ENCODE data around the gene PCDH9. TPM values are rescaled to one million over a fixed set of nuclear protein-coding genes. Genes with fewer than 3 reads are reported as not detected.

The PCDH9 gene
- total RNA-seq, 1 donor from 2014 or later: 33.8 TPM

DNA sequence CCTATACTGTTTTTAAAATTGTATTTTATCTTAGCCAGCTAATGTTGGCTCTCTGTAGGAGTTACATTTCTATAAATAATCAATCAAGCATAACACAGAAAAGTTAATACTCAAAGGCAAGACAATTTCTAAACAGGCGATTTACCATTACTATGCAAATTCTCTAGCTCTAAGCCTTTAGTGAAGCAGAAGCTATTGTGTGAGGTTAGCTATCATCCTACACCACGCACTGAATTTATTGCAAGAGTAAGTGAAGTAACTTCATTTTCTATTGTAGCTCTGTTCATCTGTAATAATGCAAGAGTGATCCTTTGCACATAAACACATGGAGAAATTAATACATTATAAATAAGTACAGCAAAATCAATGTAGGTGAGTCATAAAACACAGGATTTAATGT lies 439.3 kb downstream of the PCDH9 start:
- no peak overlapping the region for H3K4me3 Mint-ChIP-seq (ENCODE audit: unreplicated experiment)
- H3K27me3 Mint-ChIP-seq (ENCODE audit: unreplicated experiment): no peaks in the 10 kb centered on the region
- DNase-seq (ENCODE audit: extremely low spot score, unreplicated experiment): no peak
- no peaks in the 10 kb centered on the region for H3K36me3 Mint-ChIP-seq (ENCODE audit: unreplicated experiment)
- TF ChIP-seq, protein P1, sequence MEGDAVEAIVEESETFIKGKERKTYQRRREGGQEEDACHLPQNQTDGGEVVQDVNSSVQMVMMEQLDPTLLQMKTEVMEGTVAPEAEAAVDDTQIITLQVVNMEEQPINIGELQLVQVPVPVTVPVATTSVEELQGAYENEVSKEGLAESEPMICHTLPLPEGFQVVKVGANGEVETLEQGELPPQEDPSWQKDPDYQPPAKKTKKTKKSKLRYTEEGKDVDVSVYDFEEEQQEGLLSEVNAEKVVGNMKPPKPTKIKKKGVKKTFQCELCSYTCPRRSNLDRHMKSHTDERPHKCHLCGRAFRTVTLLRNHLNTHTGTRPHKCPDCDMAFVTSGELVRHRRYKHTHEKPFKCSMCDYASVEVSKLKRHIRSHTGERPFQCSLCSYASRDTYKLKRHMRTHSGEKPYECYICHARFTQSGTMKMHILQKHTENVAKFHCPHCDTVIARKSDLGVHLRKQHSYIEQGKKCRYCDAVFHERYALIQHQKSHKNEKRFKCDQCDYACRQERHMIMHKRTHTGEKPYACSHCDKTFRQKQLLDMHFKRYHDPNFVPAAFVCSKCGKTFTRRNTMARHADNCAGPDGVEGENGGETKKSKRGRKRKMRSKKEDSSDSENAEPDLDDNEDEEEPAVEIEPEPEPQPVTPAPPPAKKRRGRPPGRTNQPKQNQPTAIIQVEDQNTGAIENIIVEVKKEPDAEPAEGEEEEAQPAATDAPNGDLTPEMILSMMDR (IDR thresholded peaks at IDR 0.05): no peak
- H3K4me1 Mint-ChIP-seq (ENCODE audit: unreplicated experiment): no peaks in the 10 kb centered on the region
- H3K27ac Mint-ChIP-seq (ENCODE audit: unreplicated experiment): no peak overlapping the region
- no peaks in the 10 kb centered on the region for H3K9me3 Mint-ChIP-seq (ENCODE audit: unreplicated experiment)

DNA sequence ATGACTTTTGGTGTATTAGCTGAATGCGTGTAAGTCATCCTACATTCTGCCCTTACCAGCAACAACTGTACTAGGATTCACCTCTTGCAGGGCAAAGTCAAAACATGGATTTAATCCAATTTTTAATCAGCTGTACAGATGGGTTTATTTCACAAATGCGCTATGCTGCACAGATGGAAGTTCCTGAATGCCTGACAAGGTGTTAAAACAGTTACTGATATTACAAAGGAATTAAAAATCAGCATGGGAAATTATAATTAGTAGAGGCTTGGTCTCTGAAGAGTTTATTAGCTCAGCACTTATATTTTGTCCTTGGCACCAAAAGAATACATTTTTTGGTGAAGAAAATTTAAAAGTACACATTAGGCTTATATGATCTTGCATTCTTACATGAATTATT lies 448.9 kb downstream of the PCDH9 start:
- Mint-ChIP-seq H3K36me3 (ENCODE audit: unreplicated experiment) (no peaks in the 10 kb centered on the region), H3K9me3 (ENCODE audit: unreplicated experiment) (peaks cover 3% of the 10 kb centered on the region), H3K4me3 (ENCODE audit: unreplicated experiment) (no peak overlapping the region), H3K4me1 (ENCODE audit: unreplicated experiment) (no peaks in the 10 kb centered on the region), H3K27ac (ENCODE audit: unreplicated experiment) (no peak overlapping the region), H3K27me3 (ENCODE audit: unreplicated experiment) (no peaks in the 10 kb centered on the region)
- DNase-seq (ENCODE audit: extremely low spot score, unreplicated experiment): no peak
- TF ChIP-seq, protein P1 (IDR thresholded peaks at IDR 0.05): no peak

DNA sequence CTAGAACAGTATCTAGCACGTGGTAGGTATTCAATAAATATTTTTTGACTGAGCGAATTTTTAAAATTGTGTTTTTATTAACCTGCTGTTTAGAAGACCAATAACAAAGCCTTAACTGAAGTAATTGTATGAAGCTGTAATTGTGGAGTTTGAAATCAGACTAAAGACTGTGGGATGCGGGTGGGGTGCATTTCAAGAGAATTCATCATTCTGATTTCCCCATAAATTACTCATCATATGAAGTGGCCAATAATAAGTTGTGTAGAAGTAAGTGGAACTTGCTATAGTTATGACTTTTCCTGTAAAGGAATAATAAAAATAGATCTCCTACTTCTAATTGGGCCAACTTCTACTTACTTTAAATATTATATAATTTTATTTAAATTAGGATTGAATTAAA lies 449.3 kb downstream of the PCDH9 start:
- H3K4me1 Mint-ChIP-seq (ENCODE audit: unreplicated experiment): no peaks in the 10 kb centered on the region
- H3K27me3 Mint-ChIP-seq (ENCODE audit: unreplicated experiment): no peaks in the 10 kb centered on the region
- H3K4me3 Mint-ChIP-seq (ENCODE audit: unreplicated experiment): no peak overlapping the region
- TF ChIP-seq, protein P1 (IDR thresholded peaks at IDR 0.05): no peak
- peaks cover 3% of the 10 kb centered on the region for H3K9me3 Mint-ChIP-seq (ENCODE audit: unreplicated experiment)
- H3K27ac Mint-ChIP-seq (ENCODE audit: unreplicated experiment): no peak overlapping the region
- no peaks in the 10 kb centered on the region for H3K36me3 Mint-ChIP-seq (ENCODE audit: unreplicated experiment)
- DNase-seq (ENCODE audit: extremely low spot score, unreplicated experiment): no peak

DNA sequence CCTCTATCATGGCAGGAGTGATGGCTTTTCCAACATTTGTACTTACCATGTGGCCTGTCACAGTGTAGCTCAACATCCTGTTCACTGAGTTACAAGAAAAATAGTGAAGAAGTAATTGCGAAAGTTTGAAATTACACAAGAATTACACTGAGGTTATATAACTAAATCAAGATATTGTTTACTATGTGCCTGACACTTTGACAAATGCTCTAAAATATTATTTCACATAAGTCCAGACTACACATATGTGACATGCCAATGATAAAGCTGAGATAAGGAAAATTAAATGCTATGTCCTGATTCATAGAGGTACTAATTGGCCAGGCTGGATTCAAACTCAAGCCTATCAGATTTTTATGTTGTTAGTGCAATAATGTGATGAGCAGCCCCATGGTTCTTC lies 451.7 kb downstream of the PCDH9 start:
- Mint-ChIP-seq H3K36me3 (ENCODE audit: unreplicated experiment) (no peaks in the 10 kb centered on the region), H3K9me3 (ENCODE audit: unreplicated experiment) (peaks cover 3% of the 10 kb centered on the region), H3K4me3 (ENCODE audit: unreplicated experiment) (no peak overlapping the region), H3K4me1 (ENCODE audit: unreplicated experiment) (no peaks in the 10 kb centered on the region), H3K27ac (ENCODE audit: unreplicated experiment) (no peak overlapping the region), H3K27me3 (ENCODE audit: unreplicated experiment) (no peaks in the 10 kb centered on the region)
- no peak for DNase-seq (ENCODE audit: extremely low spot score, unreplicated experiment)
- TF ChIP-seq, protein P1 (IDR thresholded peaks at IDR 0.05): no peak

DNA sequence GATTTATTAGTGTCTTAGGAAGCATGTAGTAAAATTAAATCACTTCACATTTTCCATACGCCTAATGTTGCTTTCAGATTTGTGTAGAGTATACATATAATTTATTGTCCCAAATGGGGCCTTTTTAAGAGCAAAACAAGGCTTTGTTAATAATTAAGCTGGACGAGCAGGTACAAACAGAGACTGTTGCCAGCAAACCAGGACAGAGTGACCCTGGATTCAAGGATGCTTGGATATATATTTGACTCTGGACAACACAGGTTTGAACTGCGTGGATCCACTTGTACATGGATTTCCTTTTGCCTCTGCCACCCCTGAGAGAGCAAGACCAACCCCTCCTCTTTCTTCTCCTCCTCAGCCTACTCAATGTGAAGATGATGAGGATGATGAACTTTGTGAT lies 454.9 kb downstream of the PCDH9 start:
- TF ChIP-seq, protein P1 (IDR thresholded peaks at IDR 0.05): no peak
- no peak overlapping the region for H3K27ac Mint-ChIP-seq (ENCODE audit: unreplicated experiment)
- DNase-seq (ENCODE audit: extremely low spot score, unreplicated experiment): no peak
- no peaks in the 10 kb centered on the region for H3K4me1 Mint-ChIP-seq (ENCODE audit: unreplicated experiment)
- peaks cover 3% of the 10 kb centered on the region for H3K9me3 Mint-ChIP-seq (ENCODE audit: unreplicated experiment)
- no peaks in the 10 kb centered on the region for H3K27me3 Mint-ChIP-seq (ENCODE audit: unreplicated experiment)
- H3K4me3 Mint-ChIP-seq (ENCODE audit: unreplicated experiment): no peak overlapping the region
- H3K36me3 Mint-ChIP-seq (ENCODE audit: unreplicated experiment): no peaks in the 10 kb centered on the region
